CD4-positive, alpha-beta T cell (primary cell): ENCODE data around the gene SDK1. TPM values are rescaled to one million over a fixed set of nuclear protein-coding genes. Genes with fewer than 3 reads are reported as not detected.

Source experiments
- ATAC-seq: fragments of 200-7000 bp; cut with Tn5 transposase; one replicate; pipeline ENCODE4 v1.10.0; 2022; ENCODE audit warnings: mild to moderate bottlenecking; ENCODE audit not compliant: poor library complexity
- CTCF ChIA-PET: fragments of 350-600 bp; sonication (Branson Sonifier 250); formaldehyde crosslinking; loops from one replicate; lab custom pipeline; 2021; ENCODE audit warnings: antibody characterized with exemption, inconsistent platforms; lab: Charles Lee
- POLR2A ChIA-PET: fragments of 350-600 bp; sonication (Branson Sonifier 250); formaldehyde crosslinking; loops from one replicate; lab custom pipeline; 2021; ENCODE audit warnings: antibody characterized with exemption, inconsistent platforms; lab: Charles Lee
- DNase-seq, 14 experiments: peaks; one replicate each; pipeline ENCODE4 v3.0.0-alpha.2; 2013 to 2020; ENCODE audit warnings: mixed read lengths in 2 of 14
- H3K27ac ChIP-seq, 2 donors: one replicate each; pipeline versions ENCODE4 v1.5.1 to v1.7.0; 2013; ENCODE audit warnings: low read length in 2 of 2, low read depth in 1 of 2, mild to moderate bottlenecking in 1 of 2
- H3K27me3 ChIP-seq, 2 experiments: 1 replicate in 1 of 2; 2 replicates in 1 of 2; pipeline versions ENCODE4 v1.6.1 to v1.7.0; 2013; ENCODE audit warnings: low read length in 2 of 2, control low read depth in 1 of 2, mild to moderate bottlenecking in 1 of 2, moderate library complexity in 1 of 2; ENCODE audit not compliant: insufficient read depth in 2 of 2, control insufficient read depth in 1 of 2
- H3K36me3 ChIP-seq: one replicate; pipeline ENCODE4 v1.6.1; 2013; ENCODE audit warnings: low read length, control low read depth; ENCODE audit not compliant: insufficient read depth
- H3K4me1 ChIP-seq: one replicate; pipeline ENCODE4 v1.6.1; 2013; ENCODE audit warnings: low read length, control low read depth; ENCODE audit not compliant: insufficient read depth
- H3K4me3 ChIP-seq: one replicate; pipeline ENCODE4 v1.5.1; 2013; ENCODE audit warnings: mild to moderate bottlenecking, low read length, moderate library complexity
- H3K9me3 ChIP-seq, 2 experiments: 1 replicate in 1 of 2; 2 replicates in 1 of 2; pipeline versions ENCODE4 v1.6.1 to v1.7.0; 2013; ENCODE audit warnings: low read length in 2 of 2, mild to moderate bottlenecking in 2 of 2, control low read depth in 1 of 2, moderate library complexity in 1 of 2; ENCODE audit not compliant: control insufficient read depth in 1 of 2, insufficient read depth in 1 of 2
- H3K27ac Mint-ChIP-seq: one replicate; pipeline ENCODE4 v1.8.0; 2020; ENCODE audit warnings: mixed read lengths
- H3K27me3 Mint-ChIP-seq: one replicate; pipeline ENCODE4 v1.8.0; 2021; ENCODE audit warnings: mixed read lengths
- H3K36me3 Mint-ChIP-seq: one replicate; pipeline ENCODE4 v1.8.0; 2021; ENCODE audit warnings: low read depth, mixed read lengths
- H3K4me1 Mint-ChIP-seq: one replicate; pipeline ENCODE4 v1.8.0; 2021; ENCODE audit warnings: low read depth, mixed read lengths
- H3K4me3 Mint-ChIP-seq: one replicate; pipeline ENCODE4 v1.8.0; 2020; ENCODE audit warnings: mild to moderate bottlenecking, mixed read lengths
- H3K9me3 Mint-ChIP-seq: one replicate; pipeline ENCODE4 v1.8.0; 2020; ENCODE audit warnings: mixed read lengths
- CTCF ChIP-seq: fragments of 200-600 bp; IDR thresholded peaks from one replicate; pipeline ENCODE4 v1.8.0; 2022; ENCODE audit warnings: antibody characterized with exemption, mild to moderate bottlenecking
- intact Hi-C, 2 experiments: fragments of 100-400 bp; cut with DNase I in 1 of 2; cut with micrococcal nuclease in 1 of 2; formaldehyde crosslinking; loops; one replicate each; pipeline versions ENCODE4 v1.15.1 to v1.9.0; 2023 to 2025; cut with DNase I, micrococcal nuclease
- total RNA-seq, 174 experiments: library from RNA in 2 of 174; stranded (reverse) in 2 of 174; gene quantifications; one replicate each; pipeline ENCODE4 v1.2.3 and lab custom pipeline; 2021 to 2026

SDK1 gene
- total RNA-seq, 2 experiments from 2014 or later, result 1.1 to 1.3 TPM

DNA sequence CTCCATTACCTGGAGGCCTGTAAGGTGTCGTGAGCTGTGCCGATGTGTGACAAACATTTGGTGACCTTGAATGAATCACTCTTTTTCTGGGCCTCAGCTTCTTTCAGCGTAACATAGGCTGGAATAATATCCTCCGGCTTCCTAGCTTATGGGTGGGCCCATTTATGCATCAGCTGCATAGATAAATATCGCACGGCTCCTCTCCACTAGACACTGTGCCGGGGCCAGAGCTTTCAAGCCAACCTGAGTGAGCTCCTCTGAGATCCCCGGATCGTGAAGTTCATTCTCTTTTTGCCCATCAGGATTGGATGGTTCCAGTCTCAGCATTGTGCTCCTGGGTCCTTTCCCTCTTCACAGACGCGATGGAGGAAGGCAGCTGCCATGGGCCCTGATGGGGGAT, 806.8 kb downstream of the SDK1 start:
- H3K27ac ChIP-seq, result no peak overlapping the region
- no peak for TF ChIP-seq CTCF
- H3K4me1 ChIP-seq, result no peaks in the 10 kb centered on the region
- Mint-ChIP-seq H3K4me1 (peaks cover 6% of the 10 kb centered on the region), H3K4me3 (no peak overlapping the region), H3K36me3 (no peaks in the 10 kb centered on the region), H3K27ac (no peak overlapping the region), H3K27me3 (no peaks in the 10 kb centered on the region), H3K9me3 (no peaks in the 10 kb centered on the region)
- no peak overlapping the region for H3K4me3 ChIP-seq
- H3K36me3 ChIP-seq, result no peaks in the 10 kb centered on the region
- CTCF ChIA-PET, result no interaction called here
- POLR2A ChIA-PET, result no interaction called here
- H3K9me3 ChIP-seq, result peaks cover 0 to 10% of the 10 kb centered on the region in 2 experiments
- intact Hi-C loops, result no loop called here
- no peaks in the 10 kb centered on the region for H3K27me3 ChIP-seq
- DNase-seq (no peak), ATAC-seq (no peak)

DNA sequence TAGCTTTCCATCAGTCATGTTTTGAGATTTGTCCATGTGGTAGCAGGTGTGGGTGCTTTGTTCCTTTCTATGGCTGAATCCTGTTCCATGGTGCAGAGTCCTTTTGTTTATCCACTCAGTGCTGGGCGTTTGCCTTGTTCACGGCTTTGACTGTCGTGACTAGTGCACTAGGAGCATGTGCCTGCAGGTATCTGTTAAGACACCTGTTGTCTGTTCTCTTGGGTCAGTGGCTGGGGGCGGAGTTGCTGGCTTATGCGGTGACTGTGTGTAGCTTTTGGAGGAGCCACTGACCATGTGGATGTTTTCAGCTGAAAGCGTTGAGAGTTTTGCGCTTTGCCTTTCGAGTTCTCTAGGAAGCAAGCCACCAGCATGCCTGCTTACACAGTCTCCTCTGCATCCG, 807.9 kb downstream of the SDK1 start:
- no peaks in the 10 kb centered on the region for H3K36me3 Mint-ChIP-seq
- no peaks in the 10 kb centered on the region for H3K27me3 Mint-ChIP-seq
- no peak for DNase-seq
- no peak overlapping the region for H3K27ac Mint-ChIP-seq
- intact Hi-C loops, result no loop called here
- H3K4me3 Mint-ChIP-seq, result no peak overlapping the region
- Histone ChIP-seq H3K27me3 (no peaks in the 10 kb centered on the region), H3K9me3 (peaks cover 0 to 7% of the 10 kb centered on the region in 2 experiments), H3K36me3 (no peaks in the 10 kb centered on the region), H3K4me1 (no peaks in the 10 kb centered on the region), H3K27ac (no peak overlapping the region), H3K4me3 (no peak overlapping the region)
- no peak for TF ChIP-seq CTCF
- H3K4me1 Mint-ChIP-seq, result no peaks in the 10 kb centered on the region
- H3K9me3 Mint-ChIP-seq, result no peaks in the 10 kb centered on the region
- POLR2A ChIA-PET, result no interaction called here
- ATAC-seq, result no peak
- CTCF ChIA-PET, result no interaction called here

DNA sequence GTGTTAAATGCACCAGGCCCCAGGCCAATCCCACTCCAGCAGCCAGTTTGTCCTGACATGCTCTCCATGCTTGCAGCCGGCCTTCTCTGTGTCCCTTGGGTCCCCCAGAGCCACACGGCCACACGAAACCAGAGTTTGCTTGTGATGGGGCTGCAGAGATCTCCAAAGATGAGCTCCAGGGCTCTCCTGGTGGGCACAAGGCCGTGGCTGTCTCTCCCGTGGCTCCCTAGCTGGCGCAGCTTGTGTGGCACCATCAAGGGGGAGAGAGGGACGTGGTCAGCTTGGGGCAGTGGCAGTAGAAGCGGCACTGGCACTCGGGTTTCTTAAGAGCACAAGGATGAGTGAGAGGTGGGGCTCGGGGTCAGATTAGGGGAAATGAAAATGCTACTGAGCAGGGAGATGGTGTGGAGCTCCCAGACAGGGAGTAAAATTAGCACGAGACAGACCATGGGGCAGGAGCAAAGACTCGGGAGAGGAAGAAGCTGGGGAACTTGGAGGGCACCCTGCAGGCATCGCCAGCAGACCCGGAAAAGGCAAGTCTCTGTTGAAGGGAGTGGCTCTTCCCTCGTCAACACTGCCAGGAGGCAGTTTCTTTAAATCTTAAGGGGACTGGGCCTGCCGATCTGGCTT, 808.5 kb downstream of the SDK1 start:
- Histone ChIP-seq H3K27me3 (no peaks in the 10 kb centered on the region), H3K9me3 (peaks cover 0 to 8% of the 10 kb centered on the region in 2 experiments), H3K4me3 (no peak overlapping the region), H3K27ac (no peak overlapping the region), H3K36me3 (no peaks in the 10 kb centered on the region), H3K4me1 (no peaks in the 10 kb centered on the region)
- Mint-ChIP-seq H3K27me3 (no peaks in the 10 kb centered on the region), H3K4me1 (no peaks in the 10 kb centered on the region), H3K36me3 (no peaks in the 10 kb centered on the region), H3K9me3 (no peaks in the 10 kb centered on the region), H3K27ac (no peak overlapping the region), H3K4me3 (no peak overlapping the region)
- ATAC-seq (no peak), DNase-seq (no peak)
- no peak for TF ChIP-seq CTCF
- POLR2A ChIA-PET, result no interaction called here
- intact Hi-C loops, result no loop called here
- CTCF ChIA-PET, result no interaction called here
